GM12878 (cell line): ENCODE data around the gene CCM2. TPM values are rescaled to one million over a fixed set of nuclear protein-coding genes. Genes with fewer than 3 reads are reported as not detected.

Source experiments
- ATAC-seq: fragments of 200-7000 bp; cut with Tn5 transposase; 3 replicates; pipeline ENCODE4 v1.9.1; 2020; ENCODE audit warnings: mild to moderate bottlenecking, moderate library complexity
- BruUV-seq: library from RNA; stranded (reverse); fragments of 400-500 nt; replicated peaks from 2 replicates; lab custom pipeline; 2021; lab: Mats Ljungman, UMichigan
- CTCF ChIA-PET: fragments of 300-600 bp; sonication (Branson Sonifier 250); formaldehyde crosslinking; extraction: SDS; loops from one replicate; lab custom pipeline; 2021; ENCODE audit warnings: inconsistent platforms; lab: Yijun Ruan, JAX
- POLR2A ChIA-PET: fragments of 350-600 bp; formaldehyde crosslinking; extraction: SDS; loops from one replicate; lab custom pipeline; 2021; ENCODE audit warnings: inconsistent platforms; lab: Charles Lee
- RAD21 ChIA-PET: fragments of 300-600 bp; sonication (Branson Sonifier 250); formaldehyde crosslinking; loops from one replicate; lab custom pipeline; 2023; ENCODE audit warnings: antibody characterized with exemption; ENCODE audit not compliant: unreplicated experiment; lab: Charles Lee
- SMC1A ChIA-PET: fragments of 300-600 bp; sonication (Branson Sonifier 250); formaldehyde crosslinking; loops from one replicate; lab custom pipeline; 2023; ENCODE audit not compliant: unreplicated experiment, uncharacterized antibody; lab: Charles Lee
- DNase-seq: peaks from one replicate; pipeline ENCODE4 v3.0.0-alpha.2; 2011; ENCODE audit warnings: low read depth, low spot score
- FAIRE-seq: peaks from 3 replicates; lab custom pipeline; 2011; peaks lifted over from hg19 to GRCh38; lab: Jason Lieb, UNC
- H2AFZ ChIP-seq: 2 replicates; pipeline ENCODE4 v1.6.0; 2011; ENCODE audit warnings: low read depth, low read length, control low read depth; ENCODE audit not compliant: control insufficient read depth
- H3K27ac ChIP-seq: 2 replicates; pipeline ENCODE4 v1.5.1; 2011; ENCODE audit warnings: control low read depth; ENCODE audit not compliant: control insufficient read depth, insufficient read depth
- H3K27me3 ChIP-seq, 2 experiments: replicated peaks in 1 of 2; 2 replicates each; pipeline versions ENCODE4 v1.6.0 to v1.6.1; 2011; ENCODE audit warnings: low read length in 1 of 2; ENCODE audit not compliant: control insufficient read depth in 2 of 2, insufficient read depth in 2 of 2
- H3K36me3 ChIP-seq, 2 experiments: 2 replicates each; pipeline ENCODE4 v1.5.1; 2011; ENCODE audit warnings: low read length in 1 of 2; ENCODE audit not compliant: control insufficient read depth in 2 of 2, insufficient read depth in 2 of 2
- H3K4me1 ChIP-seq: 2 replicates; pipeline ENCODE4 v1.6.1; 2011; ENCODE audit warnings: mild to moderate bottlenecking, low read length, moderate library complexity, mixed read lengths; ENCODE audit not compliant: control insufficient read depth, insufficient read depth
- H3K4me2 ChIP-seq: 2 replicates; pipeline ENCODE4 v1.6.0; 2011; ENCODE audit warnings: control low read depth; ENCODE audit not compliant: control insufficient read depth, insufficient read depth
- H3K4me3 ChIP-seq: fragments of 200-600 bp; sonication (generic); 2 replicates; pipeline ENCODE4 v1.5.1; 2016
- H3K79me2 ChIP-seq: 2 replicates; pipeline ENCODE4 v1.6.0; 2011; ENCODE audit warnings: low read length; ENCODE audit not compliant: control insufficient read depth, insufficient read depth
- H3K9ac ChIP-seq: 2 replicates; pipeline ENCODE4 v1.8.0; 2011; ENCODE audit warnings: low read length, control low read depth, mixed read lengths; ENCODE audit not compliant: control insufficient read depth, insufficient read depth
- H3K9me3 ChIP-seq: replicated peaks from 3 replicates; pipeline ENCODE4 v1.5.1; 2011; ENCODE audit warnings: mild to moderate bottlenecking, low read length; ENCODE audit not compliant: control insufficient read depth, insufficient read depth
- H4K20me1 ChIP-seq: 2 replicates; pipeline ENCODE4 v1.6.0; 2011; ENCODE audit not compliant: control insufficient read depth, insufficient read depth
- CREM ChIP-seq: IDR thresholded peaks from 2 replicates; pipeline ENCODE4 v1.6.1; 2014; ENCODE audit warnings: antibody characterized with exemption, low read depth
- E4F1 ChIP-seq: fragments of 450-650 bp; IDR thresholded peaks from 2 replicates; pipeline ENCODE4 v1.6.1; 2018; ENCODE audit warnings: borderline replicate concordance, mild to moderate bottlenecking; ENCODE audit not compliant: partially characterized antibody
- FOS ChIP-seq: IDR thresholded peaks from 3 replicates; pipeline ENCODE4 v1.6.1; 2011; ENCODE audit warnings: borderline replicate concordance; ENCODE audit not compliant: insufficient read length; ENCODE audit errors: extremely low read depth
- NFIC ChIP-seq: IDR thresholded peaks from 2 replicates; pipeline ENCODE4 v1.6.1; 2012; ENCODE audit warnings: low read depth, mild to moderate bottlenecking, inconsistent platforms, low read length, moderate library complexity
- NR2F1 ChIP-seq: fragments of 450-650 bp; conservative IDR thresholded peaks from 2 replicates; pipeline ENCODE4 v1.6.1; 2017; ENCODE audit warnings: mild to moderate bottlenecking
- POLR2A ChIP-seq: IDR thresholded peaks from 2 replicates; pipeline ENCODE4 v1.6.1; 2011; ENCODE audit warnings: low read depth, mild to moderate bottlenecking, low read length
- POLR2AphosphoS5 ChIP-seq: IDR thresholded peaks from 2 replicates; pipeline ENCODE4 v1.6.1; 2011; ENCODE audit warnings: mild to moderate bottlenecking, low read length, inconsistent platforms
- POU2F2 ChIP-seq: IDR thresholded peaks from 3 replicates; pipeline ENCODE4 v1.6.1; 2011; ENCODE audit warnings: low read depth, mild to moderate bottlenecking, low read length, borderline replicate concordance
- SMAD1 ChIP-seq: fragments of 450-650 bp; IDR thresholded peaks from 2 replicates; pipeline ENCODE4 v1.6.1; 2018; ENCODE audit warnings: mild to moderate bottlenecking, low read depth; ENCODE audit not compliant: partially characterized antibody
- SMAD5 ChIP-seq: IDR thresholded peaks from 2 replicates; pipeline ENCODE4 v1.6.1; 2016; ENCODE audit warnings: antibody characterized with exemption, low read depth
- SPI1 ChIP-seq: IDR thresholded peaks from 2 replicates; pipeline ENCODE4 v1.6.1; 2011; ENCODE audit warnings: low read depth, mild to moderate bottlenecking, low read length, moderate library complexity, borderline replicate concordance; ENCODE audit not compliant: insufficient read depth
- SREBF2 ChIP-seq: IDR thresholded peaks from 2 replicates; pipeline ENCODE4 v1.6.1; 2012; ENCODE audit warnings: mild to moderate bottlenecking, low read length
- TAF1 ChIP-seq: IDR thresholded peaks from 2 replicates; pipeline ENCODE4 v1.6.1; 2011; ENCODE audit warnings: mild to moderate bottlenecking, low read depth, low read length, borderline replicate concordance
- TCF3 ChIP-seq: IDR thresholded peaks from 2 replicates; pipeline ENCODE4 v1.6.1; 2012; ENCODE audit warnings: low read depth, mild to moderate bottlenecking, low read length, borderline replicate concordance; ENCODE audit not compliant: insufficient read depth
- USF1 ChIP-seq: IDR thresholded peaks from 2 replicates; pipeline ENCODE4 v1.6.1; 2011; ENCODE audit warnings: borderline replicate concordance, low read depth, mild to moderate bottlenecking, moderate library complexity, mixed read lengths, low read length; ENCODE audit not compliant: insufficient read depth; ENCODE audit errors: extremely low read length
- YY1 ChIP-seq: IDR thresholded peaks from 2 replicates; pipeline ENCODE4 v1.6.1; 2011; ENCODE audit warnings: low read depth, mild to moderate bottlenecking, low read length
- WGBS: methylation state at CpG from one replicate; pipeline ENCODE4 v1.1.6; 2016; ENCODE audit warnings: low lambda C conversion rate; ENCODE audit not compliant: insufficient replicate concordance, insufficient coverage; ENCODE audit errors: missing lambda C conversion rate; 5-methylcytosine and 5-hydroxymethylcytosine counted together
- in situ Hi-C: fragments of 300-500 bp; cut with MboI; formaldehyde crosslinking; loops from 9 replicates; pipeline ENCODE4 v1.14.3; 2018; ENCODE audit warnings: mixed read lengths
- intact Hi-C: fragments of 100-400 bp; cut with micrococcal nuclease; formaldehyde crosslinking; loops from one replicate; pipeline ENCODE4 v1.14.2; 2022; ENCODE audit not compliant: unreplicated experiment
- polyA plus RNA-seq, 11 experiments: library from polyadenylated mRNA; depleted of rRNA in 4 of 11; unstranded in 6 of 11; stranded (reverse) in 5 of 11; fragments of >200 nt; fragmentation: Nextera tagmentation in 4 of 11; fragmentation: Illumina TruSeq in 1 of 11; extraction: Ambion mirVana in 4 of 11; extraction: Trizol in 1 of 11; gene quantifications; 1 replicate in 1 of 11; 2 replicates in 10 of 11; pipeline versions ENCODE4 v1.2.1 to v1.2.3, GENCODE V29; 2011 to 2016; ENCODE audit warnings: inconsistent platforms in 2 of 11, missing spikeins in 2 of 11, low read depth in 1 of 11
- total RNA-seq, 4 experiments: library from RNA; depleted of rRNA in 3 of 4; stranded (reverse); fragments of >200 nt in 3 of 4; fragmentation: Illumina TruSeq in 1 of 4; extraction: Trizol in 1 of 4; gene quantifications; 2 replicates each; pipeline versions ENCODE4 v1.2.1 to v1.2.3, GENCODE V29; 2013 to 2021
- TF ChIP-seq, protein P1 (sequence below): IDR thresholded peaks from 2 replicates; pipeline ENCODE4 v1.6.1; 2011; ENCODE audit warnings: borderline replicate concordance, low read depth, mild to moderate bottlenecking, moderate library complexity, low read length; ENCODE audit not compliant: insufficient read depth, poor library complexity, severe bottlenecking

Gene CCM2
- total and polyA plus RNA-seq, 10 of the 15 experiments (the other 5 are each of a cell fraction or from before 2014, with no cell fraction given): 1.00 to 82.3 (median 48.7) TPM

GRCh38 chr7:44977304-44977958 lies 22.6 kb upstream of the CCM2 start:
- H3K9me3 ChIP-seq: no peaks in the 10 kb centered on the region
- peak overlapping the region; percentile 99 for H3K4me2 ChIP-seq
- DNase-seq: no peak
- ChIA-PET SMC1A (interaction anchor here (0.5 to 16.7 kb wide), 11 partner anchors 12 to 159 kb away, joined by 3 to 303 read pairs (median 4); partner anchors contain the start of genes CCM2 and TBRG4), RAD21 (interaction anchor here (0.7 to 14.6 kb wide), 11 partner anchors 12 to 226 kb away, joined by 3 to 303 read pairs (median 4); partner anchors contain the start of genes CCM2 and TBRG4), POLR2A (interaction anchor here (0.9 to 16.1 kb wide), 7 partner anchors 23 to 161 kb away, joined by 3 to 280 read pairs (median 5); partner anchors contain the start of gene CCM2), CTCF (interaction anchor here (0.8 to 6.9 kb wide), 9 partner anchors 10 to 158 kb away, joined by 3 to 219 read pairs (median 5); partner anchors contain the start of gene TBRG4)
- no peaks in the 10 kb centered on the region for H3K27me3 ChIP-seq
- H3K27ac ChIP-seq: peak overlapping the region; percentile 96
- BruUV-seq: no TSS peak
- in situ Hi-C loops (loop anchor here (10.0 kb wide), 1 partner anchor 157 kb away; no protein-coding TSS in a partner anchor), intact Hi-C loops (loop anchor here (5.0 kb wide), 1 partner anchor 90 kb away; the partner anchor contains the start of gene PURB)
- peaks cover 19% of the 10 kb centered on the region for H4K20me1 ChIP-seq
- peak overlapping the region; percentile 98 for H3K9ac ChIP-seq
- peaks cover 53% of the 10 kb centered on the region for H3K4me1 ChIP-seq
- peak overlapping the region; percentile 100 for H3K4me3 ChIP-seq
- FAIRE-seq: peak; percentile 52
- WGBS: 0% methylated on average over 8 of the region's 8 CpGs
- peaks cover 37 to 40% of the 10 kb centered on the region in 2 experiments for H3K36me3 ChIP-seq
- peaks cover 71% of the 10 kb centered on the region for H3K79me2 ChIP-seq
- ATAC-seq: peak; percentile 15
- no peak overlapping the region for H2AFZ ChIP-seq
- TF ChIP-seq SREBF2 (no peak), CREM (0 out of 2 replicates have a peak, but pooled peaks have one; percentile 3), FOS (no peak), USF1 (no peak), E4F1 (no peak), POLR2A (peak; percentile 73), YY1 (0 out of 2 replicates have a peak, but pooled peaks have one; percentile 8), SPI1 (0 out of 2 replicates have a peak, but pooled peaks have one; percentile 18), SMAD1 (peak; percentile 36), NFIC (no peak), NR2F1 (peak; percentile 72), TCF3 (no peak), SMAD5 (peak; percentile 67; the same call in 1 of the 2 replicates), POU2F2 (peak; percentile 44; the same call in 2 of the 3 replicates), POLR2AphosphoS5 (peak; percentile 68), TAF1 (peak; percentile 44; the same call in 1 of the 2 replicates)
- TF ChIP-seq, protein P1, sequence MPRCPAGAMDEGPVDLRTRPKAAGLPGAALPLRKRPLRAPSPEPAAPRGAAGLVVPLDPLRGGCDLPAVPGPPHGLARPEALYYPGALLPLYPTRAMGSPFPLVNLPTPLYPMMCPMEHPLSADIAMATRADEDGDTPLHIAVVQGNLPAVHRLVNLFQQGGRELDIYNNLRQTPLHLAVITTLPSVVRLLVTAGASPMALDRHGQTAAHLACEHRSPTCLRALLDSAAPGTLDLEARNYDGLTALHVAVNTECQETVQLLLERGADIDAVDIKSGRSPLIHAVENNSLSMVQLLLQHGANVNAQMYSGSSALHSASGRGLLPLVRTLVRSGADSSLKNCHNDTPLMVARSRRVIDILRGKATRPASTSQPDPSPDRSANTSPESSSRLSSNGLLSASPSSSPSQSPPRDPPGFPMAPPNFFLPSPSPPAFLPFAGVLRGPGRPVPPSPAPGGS: no peak
